GM06990 (cell line): ENCODE measurements around the gene CCDC85C.
A peak's percentile ranks its signal among the peaks of the same experiment; 100 is the strongest.

Source experiments
- DNase-seq: peaks from one replicate; pipeline ENCODE4 v3.0.0-alpha.2; 2011; ENCODE audit not compliant: insufficient read length; ENCODE audit errors: extremely low read depth
- H3K27me3 ChIP-seq: replicated peaks from 2 replicates; pipeline ENCODE4 v1.6.0; 2011; ENCODE audit warnings: low read length; ENCODE audit not compliant: control insufficient read depth, insufficient read depth
- H3K36me3 ChIP-seq: 2 replicates; pipeline ENCODE4 v1.5.1; 2011; ENCODE audit warnings: low read length; ENCODE audit not compliant: control insufficient read depth, insufficient read depth
- H3K4me3 ChIP-seq: replicated peaks from 2 replicates; pipeline ENCODE4 v1.5.1; 2011; ENCODE audit warnings: low read depth, mild to moderate bottlenecking, control low read depth, low read length
- TF ChIP-seq, protein P1 (sequence below): IDR thresholded peaks from 2 replicates; pipeline ENCODE4 v1.5.1; 2011; ENCODE audit warnings: low read length, control low read depth, mild to moderate bottlenecking, inconsistent platforms; ENCODE audit not compliant: insufficient read depth, poor library complexity, severe bottlenecking

The CCDC85C gene

DNA sequence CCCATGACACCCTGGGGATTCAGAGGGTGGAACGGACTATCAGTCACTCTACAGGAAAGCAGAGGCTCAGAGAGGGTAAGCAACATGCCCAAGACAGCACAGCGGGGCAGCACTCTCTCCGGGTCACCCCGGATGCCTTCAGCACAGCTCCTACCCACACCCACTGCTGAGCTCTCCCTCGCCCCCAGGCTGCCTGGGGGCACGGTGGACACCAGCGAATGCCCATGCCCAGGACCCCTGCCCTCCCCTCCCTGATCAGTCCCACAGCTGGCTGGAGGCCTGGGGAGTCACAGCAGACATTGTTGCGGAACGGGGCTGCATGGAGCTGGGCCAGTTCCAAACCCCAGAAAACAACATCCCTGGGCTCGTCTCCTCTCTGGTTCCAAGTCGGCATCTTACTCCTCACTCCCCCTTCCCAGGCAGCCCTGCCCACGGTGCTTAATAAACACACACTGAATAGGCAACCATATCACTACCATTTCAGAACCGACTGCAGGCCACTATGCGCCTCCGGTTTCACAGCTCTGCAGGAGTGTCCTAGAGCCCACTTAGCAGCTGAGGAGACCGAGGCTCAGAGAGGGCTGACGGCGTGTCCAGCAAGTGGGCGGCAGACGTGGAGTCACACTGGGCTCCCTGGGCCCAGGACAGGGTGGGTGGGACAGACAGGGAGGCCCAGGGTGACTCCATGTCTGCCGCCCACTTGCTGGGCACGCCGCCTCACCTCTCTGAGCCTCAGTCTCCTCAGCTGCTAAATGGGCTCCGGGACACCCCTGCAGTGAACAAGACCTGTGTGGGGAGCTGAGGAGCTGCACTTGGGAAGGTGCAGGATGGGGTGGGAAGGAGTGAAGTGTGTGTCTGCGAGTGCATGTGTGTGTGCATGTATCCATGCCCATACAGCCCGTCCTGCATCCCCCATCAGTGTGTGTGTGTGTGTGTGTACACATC is 27.0 kb downstream of the CCDC85C start:
- Histone ChIP-seq H3K4me3 (no peak overlapping the region), H3K27me3 (no peaks in the 10 kb centered on the region), H3K36me3 (no peaks in the 10 kb centered on the region)
- DNase-seq, result no peak
- TF ChIP-seq, protein P1, sequence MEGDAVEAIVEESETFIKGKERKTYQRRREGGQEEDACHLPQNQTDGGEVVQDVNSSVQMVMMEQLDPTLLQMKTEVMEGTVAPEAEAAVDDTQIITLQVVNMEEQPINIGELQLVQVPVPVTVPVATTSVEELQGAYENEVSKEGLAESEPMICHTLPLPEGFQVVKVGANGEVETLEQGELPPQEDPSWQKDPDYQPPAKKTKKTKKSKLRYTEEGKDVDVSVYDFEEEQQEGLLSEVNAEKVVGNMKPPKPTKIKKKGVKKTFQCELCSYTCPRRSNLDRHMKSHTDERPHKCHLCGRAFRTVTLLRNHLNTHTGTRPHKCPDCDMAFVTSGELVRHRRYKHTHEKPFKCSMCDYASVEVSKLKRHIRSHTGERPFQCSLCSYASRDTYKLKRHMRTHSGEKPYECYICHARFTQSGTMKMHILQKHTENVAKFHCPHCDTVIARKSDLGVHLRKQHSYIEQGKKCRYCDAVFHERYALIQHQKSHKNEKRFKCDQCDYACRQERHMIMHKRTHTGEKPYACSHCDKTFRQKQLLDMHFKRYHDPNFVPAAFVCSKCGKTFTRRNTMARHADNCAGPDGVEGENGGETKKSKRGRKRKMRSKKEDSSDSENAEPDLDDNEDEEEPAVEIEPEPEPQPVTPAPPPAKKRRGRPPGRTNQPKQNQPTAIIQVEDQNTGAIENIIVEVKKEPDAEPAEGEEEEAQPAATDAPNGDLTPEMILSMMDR, result no peak

DNA sequence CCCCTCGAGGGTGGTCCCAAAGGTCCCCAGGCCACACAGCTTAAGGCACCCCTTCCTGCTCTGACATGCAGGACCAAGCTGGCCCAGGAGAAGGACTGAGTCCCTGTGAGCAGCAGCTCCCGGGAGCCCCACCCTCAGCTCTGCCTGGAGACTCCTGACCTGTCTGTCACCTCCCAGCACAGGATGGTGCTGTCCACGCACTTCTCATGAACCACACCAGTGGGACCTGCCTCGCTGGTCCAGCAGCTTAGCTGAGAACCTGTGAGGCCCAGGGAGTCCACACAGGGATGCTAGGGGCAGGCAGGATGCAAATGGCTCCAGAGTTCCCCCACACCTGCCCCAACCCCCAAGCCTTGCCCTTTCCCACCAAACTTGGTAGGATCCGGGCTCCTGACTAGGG is 27.7 kb downstream of the CCDC85C start:
- TF ChIP-seq, protein P1, result no peak
- Histone ChIP-seq H3K36me3 (no peaks in the 10 kb centered on the region), H3K4me3 (no peak overlapping the region), H3K27me3 (no peaks in the 10 kb centered on the region)
- DNase-seq, result no peak

DNA sequence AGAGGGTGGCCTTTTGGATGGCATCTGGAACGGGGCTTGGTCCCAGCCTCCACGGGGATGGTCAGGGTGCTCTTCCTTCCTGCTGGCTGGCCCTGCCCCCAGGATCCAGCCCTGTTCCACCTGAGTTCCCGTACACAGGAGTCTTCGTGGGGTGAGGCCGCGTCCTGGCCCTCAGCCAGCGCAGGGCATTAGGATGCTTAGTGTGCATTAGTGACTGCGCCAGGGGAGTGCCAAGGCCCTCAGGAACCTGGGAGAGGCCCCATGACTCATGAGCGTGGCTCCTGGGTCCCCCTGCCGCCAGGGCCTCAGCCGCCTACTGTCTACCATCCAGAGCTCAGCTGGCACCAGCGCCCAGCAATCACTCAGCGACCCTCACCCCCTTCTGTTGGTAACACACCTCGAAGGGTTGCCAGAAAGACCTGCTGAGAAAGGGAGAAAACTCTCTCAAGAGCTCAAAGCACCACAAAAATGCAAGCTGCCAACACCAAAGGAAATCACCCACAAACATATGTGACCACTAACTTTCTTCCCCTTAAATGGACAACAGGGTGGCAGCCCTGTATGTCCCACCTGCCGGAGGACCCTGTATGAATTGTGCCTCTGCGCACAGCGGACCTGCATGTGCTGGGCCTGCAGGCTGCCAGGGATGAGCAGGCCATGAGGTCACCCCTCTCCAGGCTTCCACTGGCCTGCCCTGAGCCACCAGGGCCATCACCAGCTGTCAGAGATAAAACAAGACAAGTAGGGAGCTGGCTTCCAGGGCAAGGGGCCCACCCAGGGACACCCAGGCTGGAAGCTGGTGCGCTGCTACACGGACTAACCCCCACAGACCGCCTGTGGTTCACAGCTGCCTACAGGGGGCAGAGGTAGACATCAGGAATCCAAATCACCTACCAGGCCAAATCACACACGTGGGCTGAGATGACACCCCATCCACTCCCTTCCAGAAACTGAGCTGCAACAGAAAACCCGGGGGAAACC is 28.7 kb downstream of the CCDC85C start:
- Histone ChIP-seq H3K4me3 (no peak overlapping the region), H3K27me3 (no peaks in the 10 kb centered on the region), H3K36me3 (no peaks in the 10 kb centered on the region)
- TF ChIP-seq, protein P1, result peak; percentile 31
- DNase-seq, result no peak

DNA sequence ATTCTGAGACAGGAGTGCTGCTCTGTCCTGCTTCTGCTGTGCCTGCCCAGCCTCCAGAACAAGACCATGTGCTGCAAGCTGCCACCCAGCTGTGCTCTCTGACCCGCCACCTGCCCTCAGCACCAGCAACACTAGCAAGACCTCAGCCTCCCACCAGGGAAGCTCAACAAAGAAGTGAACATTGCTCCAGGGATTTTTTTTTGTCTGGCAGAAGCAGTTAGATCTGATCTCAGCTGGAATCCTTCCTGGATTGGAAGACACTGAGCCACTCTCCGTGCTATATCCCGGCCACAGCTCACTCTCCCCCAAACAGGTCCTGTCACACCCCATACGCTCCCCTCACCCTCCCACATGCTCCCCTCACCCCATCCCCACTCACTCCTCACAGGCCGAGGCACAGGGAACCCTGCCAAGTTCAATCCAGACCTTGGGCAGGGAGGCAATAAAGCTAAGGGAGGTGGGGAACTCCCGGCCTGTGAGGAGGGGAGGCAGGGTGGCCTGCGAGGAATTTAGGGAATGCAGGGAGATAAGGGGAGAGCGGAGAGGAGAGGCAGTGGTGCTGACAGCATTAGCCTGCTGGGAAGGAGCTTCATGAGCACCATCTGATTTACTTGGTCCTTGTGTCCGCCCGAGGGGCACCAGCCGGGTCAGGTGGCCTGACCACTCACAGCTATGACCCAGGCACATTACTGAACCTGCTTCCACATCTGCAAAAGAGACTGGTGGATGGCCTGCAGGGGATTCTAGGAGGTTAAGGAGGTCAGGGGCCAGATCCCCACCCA is 29.7 kb downstream of the CCDC85C start:
- no peaks in the 10 kb centered on the region for H3K27me3 ChIP-seq
- H3K4me3 ChIP-seq, result no peak overlapping the region
- no peaks in the 10 kb centered on the region for H3K36me3 ChIP-seq
- TF ChIP-seq, protein P1, result no peak
- DNase-seq, result no peak

DNA sequence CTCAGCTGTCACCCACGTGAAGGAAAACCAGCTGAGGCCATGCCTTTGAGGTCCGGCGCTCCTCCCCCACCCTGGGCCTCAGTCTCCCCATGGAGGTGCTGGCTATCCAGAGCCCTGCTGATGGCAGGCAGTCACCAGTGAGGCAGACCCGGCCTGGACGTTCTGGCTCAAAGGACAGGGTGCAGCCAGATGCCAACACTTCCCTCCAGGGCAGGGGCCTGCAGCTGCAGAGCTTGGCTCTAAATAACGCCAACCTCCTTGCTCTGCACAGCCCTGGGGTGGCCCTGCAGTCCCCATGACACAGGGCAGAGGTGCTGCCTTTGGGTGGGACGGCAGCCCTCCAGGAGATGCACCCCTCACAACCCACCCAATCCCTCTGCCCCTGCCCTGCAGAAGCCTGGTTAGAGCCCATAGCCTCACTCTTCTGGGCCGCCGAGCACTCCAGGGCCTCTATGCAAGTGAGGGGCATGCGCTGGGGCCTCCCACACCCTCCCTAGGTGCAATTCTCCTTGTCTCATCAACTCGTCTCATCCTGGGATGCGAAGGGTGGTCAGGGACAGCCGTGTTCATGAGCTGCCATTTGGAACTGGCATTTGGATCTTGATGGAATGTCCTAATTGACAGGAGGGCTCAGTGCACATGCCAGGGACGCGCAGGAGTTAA is 30.4 kb downstream of the CCDC85C start:
- DNase-seq, result no peak
- Histone ChIP-seq H3K4me3 (no peak overlapping the region), H3K36me3 (no peaks in the 10 kb centered on the region), H3K27me3 (no peaks in the 10 kb centered on the region)
- TF ChIP-seq, protein P1, result no peak
